Ectodermal cell (in vitro differentiated cells): ENCODE results near the gene ETHE1.

Experiments used
- H3K27ac ChIP-seq: 2 replicates; pipeline ENCODE4 v1.7.0; 2013; ENCODE audit warnings: mild to moderate bottlenecking, low read depth, low read length; ENCODE audit not compliant: insufficient read depth, poor library complexity, severe bottlenecking
- H3K27me3 ChIP-seq: 2 replicates; pipeline ENCODE4 v1.7.0; 2013; ENCODE audit warnings: mild to moderate bottlenecking, low read length; ENCODE audit not compliant: insufficient read depth, control insufficient read depth, poor library complexity, severe bottlenecking
- H3K36me3 ChIP-seq: one replicate; pipeline ENCODE4 v1.7.0; 2013; ENCODE audit warnings: low read length; ENCODE audit not compliant: control insufficient read depth, insufficient read depth
- H3K4me1 ChIP-seq: one replicate; pipeline ENCODE4 v1.7.0; 2013; ENCODE audit warnings: low read length; ENCODE audit not compliant: control insufficient read depth, insufficient read depth
- H3K4me3 ChIP-seq: 2 replicates; pipeline ENCODE4 v1.7.0; 2013; ENCODE audit warnings: low read depth, low read length, control low read depth; ENCODE audit not compliant: insufficient read depth
- H3K9me3 ChIP-seq: 2 replicates; pipeline ENCODE4 v1.7.0; 2013; ENCODE audit warnings: mild to moderate bottlenecking, low read length, moderate library complexity; ENCODE audit not compliant: control insufficient read depth
- WGBS, 2 experiments: methylation state at CpG; one replicate each; pipeline ENCODE4 v1.1.7; 2013; ENCODE audit warnings: missing lambda C conversion rate in 2 of 2; 5-methylcytosine and 5-hydroxymethylcytosine counted together

ETHE1 gene

GRCh38 chr19:43479226-43479625 lies 47.8 kb downstream of the ETHE1 start:
- no peaks in the 10 kb centered on the region for H3K27me3 ChIP-seq
- 89 to 92% methylated on average over 15 of the region's 15 CpGs for WGBS, 2 experiments
- H3K36me3 ChIP-seq = no peaks in the 10 kb centered on the region
- H3K9me3 ChIP-seq = no peaks in the 10 kb centered on the region
- H3K4me1 ChIP-seq = no peaks in the 10 kb centered on the region
- no peak overlapping the region for H3K27ac ChIP-seq
- no peak overlapping the region for H3K4me3 ChIP-seq

- Histone ChIP-seq H3K9me3 (no peaks in the 10 kb centered on the region), H3K36me3 (no peaks in the 10 kb centered on the region), H3K27ac (no peak overlapping the region), H3K4me1 (no peaks in the 10 kb centered on the region), H3K4me3 (no peak overlapping the region), H3K27me3 (no peaks in the 10 kb centered on the region)
- WGBS, 2 experiments = 81 to 87% methylated on average over 3 of the region's 3 CpGs
Measured at GRCh38 chr19:43478323-43478722, 48.7 kb downstream of the ETHE1 start.

GRCh38 chr19:43476606-43477005 lies 50.4 kb downstream of the ETHE1 start:
- no peaks in the 10 kb centered on the region for H3K4me1 ChIP-seq
- H3K27me3 ChIP-seq = no peaks in the 10 kb centered on the region
- H3K27ac ChIP-seq = no peak overlapping the region
- no peaks in the 10 kb centered on the region for H3K9me3 ChIP-seq
- H3K4me3 ChIP-seq = no peak overlapping the region
- H3K36me3 ChIP-seq = no peaks in the 10 kb centered on the region

- Histone ChIP-seq H3K9me3 (no peaks in the 10 kb centered on the region), H3K4me1 (no peaks in the 10 kb centered on the region), H3K27me3 (no peaks in the 10 kb centered on the region), H3K36me3 (no peaks in the 10 kb centered on the region), H3K4me3 (peak overlapping the region; percentile 31), H3K27ac (peak overlapping the region; percentile 44)
- 7 to 8% methylated on average over 46 of the region's 46 CpGs for WGBS, 2 experiments
Measured at GRCh38 chr19:43474986-43475705, 51.9 kb downstream of the ETHE1 start.

- no peak overlapping the region for H3K27ac ChIP-seq
- no peaks in the 10 kb centered on the region for H3K9me3 ChIP-seq
- WGBS, 2 experiments = 90% methylated on average over 3 to 4 of the region's 4 CpGs
- H3K4me3 ChIP-seq = no peak overlapping the region
- H3K4me1 ChIP-seq = no peaks in the 10 kb centered on the region
- no peaks in the 10 kb centered on the region for H3K27me3 ChIP-seq
- no peaks in the 10 kb centered on the region for H3K36me3 ChIP-seq
Measured at GRCh38 chr19:43474487-43474886, 52.5 kb downstream of the ETHE1 start.

GRCh38 chr19:43471091-43471490 lies 55.9 kb downstream of the ETHE1 start:
- 93 to 94% methylated on average over 5 of the region's 5 CpGs for WGBS, 2 experiments
- H3K4me3 ChIP-seq = no peak overlapping the region
- H3K9me3 ChIP-seq = no peaks in the 10 kb centered on the region

GRCh38 chr19:43470288-43470687 lies 56.7 kb downstream of the ETHE1 start:
- WGBS, 2 experiments = 79 to 81% methylated on average over 10 of the region's 10 CpGs
- no peaks in the 10 kb centered on the region for H3K9me3 ChIP-seq
- H3K36me3 ChIP-seq = no peaks in the 10 kb centered on the region
- H3K27ac ChIP-seq = no peak overlapping the region
- H3K27me3 ChIP-seq = peaks cover 11% of the 10 kb centered on the region
- no peaks in the 10 kb centered on the region for H3K4me1 ChIP-seq
- no peak overlapping the region for H3K4me3 ChIP-seq

More at GRCh38 chr19:43471091-43471490, 55.9 kb downstream of the ETHE1 start:
- Histone ChIP-seq H3K4me1 (no peaks in the 10 kb centered on the region), H3K27ac (no peak overlapping the region), H3K27me3 (peaks cover 3% of the 10 kb centered on the region), H3K36me3 (no peaks in the 10 kb centered on the region)

- Histone ChIP-seq H3K27ac (no peak overlapping the region), H3K4me3 (no peak overlapping the region), H3K4me1 (no peaks in the 10 kb centered on the region), H3K9me3 (no peaks in the 10 kb centered on the region), H3K36me3 (no peaks in the 10 kb centered on the region), H3K27me3 (peaks cover 22% of the 10 kb centered on the region)
- WGBS, 2 experiments = 83 to 92% methylated on average over 1 of the region's 1 CpG
Measured at GRCh38 chr19:43469160-43469480, 57.9 kb downstream of the ETHE1 start.

- Histone ChIP-seq H3K27ac (no peak overlapping the region), H3K27me3 (peaks cover 23% of the 10 kb centered on the region), H3K4me3 (no peak overlapping the region), H3K36me3 (no peaks in the 10 kb centered on the region), H3K9me3 (no peaks in the 10 kb centered on the region), H3K4me1 (no peaks in the 10 kb centered on the region)
- 92 to 95% methylated on average over 4 of the region's 4 CpGs for WGBS, 2 experiments
Measured at GRCh38 chr19:43468354-43469159, 58.4 kb downstream of the ETHE1 start.

GRCh38 chr19:43467730-43468129 lies 59.3 kb downstream of the ETHE1 start:
- 86 to 93% methylated on average over 4 of the region's 4 CpGs for WGBS, 2 experiments
- H3K27me3 ChIP-seq = peaks cover 28% of the 10 kb centered on the region
- no peaks in the 10 kb centered on the region for H3K4me1 ChIP-seq
- H3K36me3 ChIP-seq = no peaks in the 10 kb centered on the region
- H3K9me3 ChIP-seq = no peaks in the 10 kb centered on the region
- no peak overlapping the region for H3K4me3 ChIP-seq
- H3K27ac ChIP-seq = no peak overlapping the region
